Endothelial cell of umbilical vein (primary cell): ENCODE data around the gene PPP1R1C. TPM values are rescaled to one million over a fixed set of nuclear protein-coding genes. Genes with fewer than 3 reads are reported as not detected.

Source experiments
- BruUV-seq: library from RNA; stranded (reverse); fragments of 400-500 nt; replicated peaks from 2 replicates; lab custom pipeline; 2021; lab: Mats Ljungman, UMichigan
- CTCF ChIA-PET: fragments of 300-600, 350-600 bp; sonication (Branson Sonifier 250); formaldehyde crosslinking; loops from one replicate; lab custom pipeline; 2021; ENCODE audit warnings: antibody characterized with exemption, inconsistent platforms; lab: Charles Lee
- POLR2A ChIA-PET: fragments of 300-600, 350-600 bp; sonication (Branson Sonifier 250); formaldehyde crosslinking; loops from one replicate; lab custom pipeline; 2021; ENCODE audit warnings: antibody characterized with exemption, inconsistent platforms; lab: Charles Lee
- DNase-seq: peaks from one replicate; pipeline ENCODE4 v3.0.0-alpha.2; 2011; ENCODE audit warnings: low read depth, low spot score
- FAIRE-seq: peaks from 2 replicates; lab custom pipeline; 2011; peaks lifted over from hg19 to GRCh38; lab: Jason Lieb, UNC
- H2AFZ ChIP-seq: 2 replicates; pipeline ENCODE4 v1.6.0; 2012; ENCODE audit warnings: low read depth, low read length, control low read depth, inconsistent platforms
- H3K27ac ChIP-seq: 2 replicates; pipeline ENCODE4 v1.5.1; 2011; ENCODE audit warnings: low read depth, mild to moderate bottlenecking, control low read depth, low read length, moderate library complexity; ENCODE audit not compliant: insufficient read depth
- H3K27me3 ChIP-seq, 2 experiments: 2 replicates each; pipeline versions ENCODE4 v1.6.0 to v1.6.1; 2011; ENCODE audit warnings: low read length in 2 of 2, mixed read lengths in 1 of 2; ENCODE audit not compliant: control insufficient read depth in 2 of 2, insufficient read depth in 2 of 2
- H3K36me3 ChIP-seq, 2 experiments: 2 replicates in 1 of 2; 3 replicates in 1 of 2; pipeline ENCODE4 v1.5.1; 2011; ENCODE audit warnings: low read length in 2 of 2, mild to moderate bottlenecking in 1 of 2, moderate library complexity in 1 of 2; ENCODE audit not compliant: control insufficient read depth in 2 of 2, insufficient read depth in 2 of 2; ENCODE audit errors: extremely low read depth in 1 of 2
- H3K4me1 ChIP-seq: 3 replicates; pipeline ENCODE4 v1.5.1; 2011; ENCODE audit warnings: mild to moderate bottlenecking, low read length; ENCODE audit not compliant: control insufficient read depth, insufficient read depth; ENCODE audit errors: extremely low read depth
- H3K4me2 ChIP-seq: 2 replicates; pipeline ENCODE4 v1.6.1; 2011; ENCODE audit warnings: low read length, control low read depth, mixed read lengths; ENCODE audit not compliant: insufficient read depth
- H3K4me3 ChIP-seq, 3 experiments: fragments of 200-600 bp in 1 of 3; sonication (generic), shearing (Covaris generic) in 1 of 3; replicated peaks in 1 of 3; 2 replicates each; pipeline ENCODE4 v1.5.1; 2011 to 2016; ENCODE audit warnings: control low read depth in 3 of 3, low read length in 3 of 3, mild to moderate bottlenecking in 2 of 3, inconsistent platforms in 1 of 3, low read depth in 1 of 3, moderate library complexity in 1 of 3; ENCODE audit not compliant: insufficient read depth in 1 of 3
- H3K79me2 ChIP-seq: 2 replicates; pipeline ENCODE4 v1.6.0; 2012; ENCODE audit warnings: low read length, inconsistent platforms; ENCODE audit not compliant: control insufficient read depth, insufficient read depth
- H3K9ac ChIP-seq: replicated peaks from 2 replicates; pipeline ENCODE3; 2011; ENCODE audit warnings: low read length, control low read depth; ENCODE audit not compliant: insufficient read depth; ENCODE audit errors: extremely low read depth
- H3K9me1 ChIP-seq: replicated peaks from 3 replicates; pipeline ENCODE4 v1.6.0; 2011; ENCODE audit warnings: mild to moderate bottlenecking, low read length; ENCODE audit not compliant: control insufficient read depth, insufficient read depth; ENCODE audit errors: extremely low read depth
- H3K9me3 ChIP-seq: replicated peaks from 2 replicates; pipeline ENCODE4 v1.5.1; 2012; ENCODE audit warnings: low read length, inconsistent platforms; ENCODE audit not compliant: control insufficient read depth, insufficient read depth
- H4K20me1 ChIP-seq: replicated peaks from 2 replicates; pipeline ENCODE3; 2011; ENCODE audit warnings: mild to moderate bottlenecking, low read length; ENCODE audit not compliant: control insufficient read depth, insufficient read depth; ENCODE audit errors: extremely low read depth
- CTCF ChIP-seq, 2 donors: IDR thresholded peaks; 1 replicate in 1 of 2; 2 replicates in 1 of 2; pipeline ENCODE4 v1.5.1; 2011; ENCODE audit warnings: low read length in 2 of 2, mild to moderate bottlenecking in 2 of 2, moderate library complexity in 2 of 2, control low read depth in 1 of 2, inconsistent platforms in 1 of 2, low read depth in 1 of 2; ENCODE audit not compliant: insufficient read depth in 1 of 2; ENCODE audit errors: extremely low read depth in 1 of 2
- EZH2 ChIP-seq: IDR thresholded peaks from 2 replicates; pipeline ENCODE4 v1.6.1; 2012; ENCODE audit warnings: borderline replicate concordance, low read depth, mild to moderate bottlenecking, moderate library complexity, low read length, inconsistent platforms; ENCODE audit not compliant: severe bottlenecking
- FOS ChIP-seq: IDR thresholded peaks from 2 replicates; pipeline ENCODE4 v1.6.1; 2011; ENCODE audit warnings: mild to moderate bottlenecking, low read length, moderate library complexity, borderline replicate concordance; ENCODE audit not compliant: insufficient read depth
- GATA2 ChIP-seq: IDR thresholded peaks from 2 replicates; pipeline ENCODE4 v1.7.0; 2011; ENCODE audit warnings: low read depth, mild to moderate bottlenecking, moderate library complexity, mixed read lengths, low read length; ENCODE audit not compliant: insufficient read length, insufficient read depth
- MAX ChIP-seq: IDR thresholded peaks from 2 replicates; pipeline ENCODE4 v1.6.1; 2011; ENCODE audit not compliant: insufficient read depth, insufficient read length
- MYC ChIP-seq: IDR thresholded peaks from one replicate; pipeline ENCODE4 v1.6.1; 2011; ENCODE audit warnings: mild to moderate bottlenecking, low read depth, low read length
- POLR2AphosphoS5 ChIP-seq: IDR thresholded peaks from 2 replicates; pipeline ENCODE4 v1.6.1; 2012; ENCODE audit warnings: low read depth, mild to moderate bottlenecking, control low read depth, low read length, moderate library complexity; ENCODE audit not compliant: insufficient read depth
- dilution Hi-C: fragments of 300-500 bp; cut with MboI; formaldehyde crosslinking; loops from one replicate; pipeline ENCODE4 v1.15.0; 2019; ENCODE audit warnings: low sequenced_read_pairs; ENCODE audit not compliant: extremely low pct_ligation_motif_present
- intact Hi-C: fragments of 100-400 bp; cut with micrococcal nuclease; formaldehyde crosslinking; loops from one replicate; pipeline ENCODE4 v1.10.0; 2022
- polyA plus RNA-seq, 4 experiments: library from polyadenylated mRNA; depleted of rRNA in 3 of 4; stranded (reverse) in 3 of 4; unstranded in 1 of 4; fragments of >200 nt; gene quantifications; 2 replicates each; pipeline versions ENCODE4 v1.2.1 to v1.2.3, GENCODE V29; 2011 to 2012; ENCODE audit warnings: missing spikeins in 1 of 4
- total RNA-seq: library from RNA; stranded (reverse); gene quantifications from 2 replicates; pipeline ENCODE4 v1.2.3, GENCODE V29; 2021

Gene PPP1R1C
- total and polyA plus RNA-seq, 2 donors (not counting 3 experiments of a cell fraction or from before 2014, with no cell fraction given), result 0.26 TPM; not detected in 1

- H3K79me2 ChIP-seq, result no peaks in the 10 kb centered on the region
- FAIRE-seq, result no peak
- no peaks in the 10 kb centered on the region for H3K36me3 ChIP-seq
- H2AFZ ChIP-seq, result no peak overlapping the region
- H3K4me2 ChIP-seq, result no peak overlapping the region
- no peak overlapping the region for H3K9ac ChIP-seq
- intact Hi-C loops (no loop called here), dilution Hi-C loops (no loop called here)
- no peaks in the 10 kb centered on the region for H4K20me1 ChIP-seq
- BruUV-seq, result no TSS peak
- H3K4me1 ChIP-seq, result no peaks in the 10 kb centered on the region
- no peaks in the 10 kb centered on the region for H3K9me1 ChIP-seq
- ChIA-PET CTCF (interaction anchor here (1.2 kb wide), 1 partner anchor 27 kb away, joined by 5 read pairs; no protein-coding TSS in a partner anchor), POLR2A (no interaction called here)
- no peak overlapping the region for H3K4me3 ChIP-seq
- no peak for DNase-seq
- TF ChIP-seq FOS (no peak), MAX (no peak), GATA2 (no peak), POLR2AphosphoS5 (no peak), MYC (no peak), EZH2 (no peak)
- H3K9me3 ChIP-seq, result no peaks in the 10 kb centered on the region
- H3K27ac ChIP-seq, result no peak overlapping the region
- H3K27me3 ChIP-seq, result no peaks in the 10 kb centered on the region
These were observed 28.6 kb downstream of the PPP1R1C start for GRCh38 chr2:182014284-182014683.

- no peak for FAIRE-seq
- dilution Hi-C loops (no loop called here), intact Hi-C loops (no loop called here)
- H3K36me3 ChIP-seq, result no peaks in the 10 kb centered on the region
- H3K4me1 ChIP-seq, result no peaks in the 10 kb centered on the region
- DNase-seq, result no peak
- no TSS peak for BruUV-seq
- H3K4me2 ChIP-seq, result no peak overlapping the region
- H2AFZ ChIP-seq, result no peak overlapping the region
- H3K9me1 ChIP-seq, result no peaks in the 10 kb centered on the region
- no peaks in the 10 kb centered on the region for H3K27me3 ChIP-seq
- ChIA-PET POLR2A (no interaction called here), CTCF (no interaction called here)
- no peaks in the 10 kb centered on the region for H3K9me3 ChIP-seq
- no peak overlapping the region for H3K4me3 ChIP-seq
- H4K20me1 ChIP-seq, result no peaks in the 10 kb centered on the region
- no peak overlapping the region for H3K9ac ChIP-seq
- TF ChIP-seq CTCF (IDR thresholded peaks at IDR 0.05; ENCODE audit: extremely low read depth in 1 of 2, insufficient read depth in 1 of 2, low read depth in 1 of 2, low read length in 2 of 2) (no peak), GATA2 (no peak), MAX (no peak)
- H3K27ac ChIP-seq, result no peak overlapping the region
- H3K79me2 ChIP-seq, result no peaks in the 10 kb centered on the region
These were observed 29.9 kb downstream of the PPP1R1C start for GRCh38 chr2:182015334-182016109.
